ENCODE data around the gene STMN1. TPM values are rescaled to one million over a fixed set of nuclear protein-coding genes. Genes with fewer than 3 reads are reported as not detected.
A peak's percentile ranks its signal among the peaks of the same experiment; 100 is the strongest.

The STMN1 gene
- total RNA-seq, result 34.7 and 35.1 TPM in 2 replicates

DNA sequence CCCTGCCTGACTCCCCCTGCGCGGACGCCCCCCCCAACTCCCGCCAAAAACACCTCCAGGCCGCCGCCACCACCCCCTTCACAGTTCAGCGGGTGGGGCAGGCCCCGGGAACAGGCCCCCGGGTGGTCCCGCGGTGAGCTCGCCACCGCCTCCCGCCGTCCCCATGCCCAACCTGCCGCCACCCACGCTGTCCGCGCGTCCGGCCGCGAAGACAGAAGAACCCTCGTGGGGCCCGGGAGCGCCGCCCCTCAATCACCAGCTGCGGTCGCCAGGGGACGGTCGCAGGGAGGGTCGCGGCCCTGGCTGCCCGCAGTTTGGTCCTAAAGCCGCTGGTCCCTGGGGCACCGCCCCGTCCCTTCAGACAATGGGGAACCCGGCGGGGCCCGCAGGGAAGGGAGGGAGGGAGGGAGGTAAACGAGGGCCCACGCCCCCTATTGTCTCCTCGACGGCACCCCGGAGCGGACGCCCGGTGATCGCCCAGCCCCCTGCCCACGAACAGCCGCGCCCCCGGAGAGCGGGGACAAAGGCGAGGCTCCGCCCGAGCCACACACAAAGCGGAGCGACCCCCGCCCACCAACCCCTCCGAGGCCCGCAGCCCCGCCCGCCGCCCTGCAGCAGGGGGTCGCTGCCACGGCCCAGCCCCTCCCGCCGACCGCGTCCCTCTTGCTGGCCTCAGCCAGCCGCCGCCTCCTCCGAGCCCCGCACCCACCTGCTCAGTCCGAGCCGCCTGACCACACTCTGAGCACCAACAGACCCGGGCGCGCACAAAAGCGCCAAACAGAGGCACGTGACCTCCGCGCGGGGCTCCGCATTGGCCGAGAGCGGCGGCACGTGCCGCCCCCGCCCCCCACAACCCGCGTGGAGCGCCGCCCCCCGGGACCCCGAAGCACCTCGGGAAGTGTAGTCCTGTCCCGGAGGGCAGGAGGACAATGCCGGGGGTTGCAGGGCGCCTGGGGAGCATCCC lies at the start of gene STMN1:
Gene STMN1, minus strand, starts transcription at position 740 of the 964 bp plus-strand sequence. CDS start 1,743 bp downstream, outside the sequence.
- Histone ChIP-seq H4K20me1 (ENCODE audit: insufficient read depth, low read length) (no peaks in the 10 kb centered on the region), H3K4me2 (ENCODE audit: insufficient read depth, low read length) (peak within 1 kb of the TSS; percentile 83), H3K79me2 (ENCODE audit: insufficient read depth, low read length) (peaks cover 40% of the 10 kb centered on the region), H3K27ac (ENCODE audit: low read depth, low read length) (peak within 1 kb of the TSS; percentile 77), H3K36me3 (ENCODE audit: insufficient read depth, low read length) (peaks cover 23% of the 10 kb centered on the region), H3K27me3 (ENCODE audit: insufficient read depth, low read length) (no peaks in the 10 kb centered on the region), H2AFZ (ENCODE audit: low read length) (peak within 1 kb of the TSS; percentile 88), H3K4me3 (ENCODE audit: insufficient read depth, low read length) (peak within 1 kb of the TSS; percentile 75), H3K9me3 (ENCODE audit: low read depth, low read length) (no peaks in the 10 kb centered on the region), H3K4me1 (ENCODE audit: insufficient read depth, low read length) (peaks cover 23% of the 10 kb centered on the region)
- no peak for TF ChIP-seq CTCF (IDR thresholded peaks at IDR 0.05; ENCODE audit: extremely low read depth, low read depth, low read length)
- peak; percentile 97 for DNase-seq (ENCODE audit: insufficient read length, low spot score, missing footprints)

GRCh38 chr1:25955553-25955952 lies 49.3 kb upstream of the STMN1 start:
- H3K4me2 ChIP-seq (ENCODE audit: insufficient read depth, low read length), result no peak overlapping the region
- DNase-seq (ENCODE audit: insufficient read length, low spot score, missing footprints), result no peak
- no peak for TF ChIP-seq CTCF (IDR thresholded peaks at IDR 0.05; ENCODE audit: extremely low read depth, low read depth, low read length)
- no peak overlapping the region for H3K27ac ChIP-seq (ENCODE audit: low read depth, low read length)
- no peaks in the 10 kb centered on the region for H3K79me2 ChIP-seq (ENCODE audit: insufficient read depth, low read length)
- no peaks in the 10 kb centered on the region for H3K9me3 ChIP-seq (ENCODE audit: low read depth, low read length)
- H3K36me3 ChIP-seq (ENCODE audit: insufficient read depth, low read length), result no peaks in the 10 kb centered on the region
- H3K4me1 ChIP-seq (ENCODE audit: insufficient read depth, low read length), result peaks cover 16% of the 10 kb centered on the region
- no peaks in the 10 kb centered on the region for H4K20me1 ChIP-seq (ENCODE audit: insufficient read depth, low read length)
- H2AFZ ChIP-seq (ENCODE audit: low read length), result no peak overlapping the region
- H3K27me3 ChIP-seq (ENCODE audit: insufficient read depth, low read length), result no peaks in the 10 kb centered on the region
- H3K4me3 ChIP-seq (ENCODE audit: insufficient read depth, low read length), result no peak overlapping the region

- no peak for TF ChIP-seq CTCF (IDR thresholded peaks at IDR 0.05; ENCODE audit: extremely low read depth, low read depth, low read length)
- Histone ChIP-seq H3K4me3 (ENCODE audit: insufficient read depth, low read length) (no peak overlapping the region), H3K4me1 (ENCODE audit: insufficient read depth, low read length) (peaks cover 16% of the 10 kb centered on the region), H3K4me2 (ENCODE audit: insufficient read depth, low read length) (no peak overlapping the region), H4K20me1 (ENCODE audit: insufficient read depth, low read length) (no peaks in the 10 kb centered on the region), H3K27ac (ENCODE audit: low read depth, low read length) (no peak overlapping the region), H3K27me3 (ENCODE audit: insufficient read depth, low read length) (no peaks in the 10 kb centered on the region), H3K36me3 (ENCODE audit: insufficient read depth, low read length) (no peaks in the 10 kb centered on the region), H2AFZ (ENCODE audit: low read length) (no peak overlapping the region), H3K79me2 (ENCODE audit: insufficient read depth, low read length) (no peaks in the 10 kb centered on the region), H3K9me3 (ENCODE audit: low read depth, low read length) (no peaks in the 10 kb centered on the region)
- no peak for DNase-seq (ENCODE audit: insufficient read length, low spot score, missing footprints)
These were observed 48.2 kb upstream of the STMN1 start for GRCh38 chr1:25954282-25954938.

Measured in osteoblast (primary cell).